H1 (cell line): ENCODE measurements around the gene ZNF697. TPM values are rescaled to one million over a fixed set of nuclear protein-coding genes. Genes with fewer than 3 reads are reported as not detected.

Experiments used
- BACH1 ChIP-seq: IDR thresholded peaks from 2 replicates; pipeline ENCODE4 v1.6.1; 2012; ENCODE audit warnings: low read length, improper control_type of control experiment
- BCL11A ChIP-seq, 2 experiments: IDR thresholded peaks; one replicate each; pipeline ENCODE4 v1.6.1; 2011; ENCODE audit warnings: low read depth in 2 of 2, low read length in 2 of 2, mild to moderate bottlenecking in 2 of 2
- CBX5 ChIP-seq: fragments of 300-800, 300-1000 bp; sonication (generic); IDR thresholded peaks from 2 replicates; pipeline ENCODE4 v1.7.1; 2016; ENCODE audit warnings: antibody characterized with exemption, low read length, low read depth
- CHD7 ChIP-seq: fragments of 300-600 bp; sonication (generic); IDR thresholded peaks from 2 replicates; pipeline ENCODE4 v1.7.1; 2012; ENCODE audit warnings: low read length, moderate library complexity, mild to moderate bottlenecking, inconsistent platforms; ENCODE audit not compliant: insufficient replicate concordance
- E2F6 ChIP-seq: IDR thresholded peaks from 2 replicates; pipeline ENCODE4 v1.6.1; 2012; ENCODE audit warnings: inconsistent platforms
- KDM4A ChIP-seq: IDR thresholded peaks from one replicate; pipeline ENCODE4 v1.7.1; 2012; ENCODE audit warnings: low read depth, mild to moderate bottlenecking, moderate library complexity, low read length, inconsistent platforms; ENCODE audit not compliant: severe bottlenecking
- KDM5A ChIP-seq: fragments of 200-600 bp; IDR thresholded peaks from 2 replicates; pipeline ENCODE4 v1.7.1; 2012; ENCODE audit warnings: mild to moderate bottlenecking, low read length, inconsistent platforms, mixed read lengths
- NRF1 ChIP-seq: IDR thresholded peaks from 2 replicates; pipeline ENCODE4 v1.6.1; 2011; ENCODE audit warnings: mild to moderate bottlenecking, low read depth, low read length, improper control_type of control experiment
- SIRT6 ChIP-seq: IDR thresholded peaks from one replicate; pipeline ENCODE4 v1.7.1; 2012; ENCODE audit warnings: low read length, inconsistent platforms
- TAF1 ChIP-seq: IDR thresholded peaks from 2 replicates; pipeline ENCODE4 v1.6.1; 2011; ENCODE audit warnings: mild to moderate bottlenecking, low read depth, low read length
- polyA plus RNA-seq, 7 experiments: library from polyadenylated mRNA; depleted of rRNA in 3 of 7; stranded (reverse) in 5 of 7; unstranded in 2 of 7; fragments of >200 nt in 5 of 7; fragments of 200-250 nt in 2 of 7; gene quantifications; 1 replicate in 5 of 7; 2 replicates in 1 of 7; 4 replicates in 1 of 7; pipeline versions ENCODE4 v1.2.1 to v1.2.3, GENCODE V29; 2011 to 2013; ENCODE audit warnings: missing spikeins in 2 of 7, mixed read lengths in 2 of 7
- total RNA-seq: library from RNA; stranded (reverse); fragmentation: NEBNext Ultra II Directional; extraction: Animal tissue kit (Norgen Biotek cat#: 25700); gene quantifications from 2 replicates; pipeline ENCODE4 v1.2.1, GENCODE V29; 2021

Gene ZNF697
- total and polyA plus RNA-seq, 2 of the 8 experiments (the other 6 are each of a cell fraction or from before 2014, with no cell fraction given), result 5.6 to 18.3 TPM

- no peak for TF ChIP-seq CHD7
- no peak for TF ChIP-seq SIRT6
- no peak for TF ChIP-seq CBX5
- TF ChIP-seq BACH1, result no peak
- no peak for TF ChIP-seq KDM5A
- no peak for TF ChIP-seq KDM4A
- TF ChIP-seq NRF1, result no peak
- TF ChIP-seq TAF1, result no peak
- TF ChIP-seq BCL11A (IDR thresholded peaks at IDR 0.05; ENCODE audit: low read depth in 2 of 2, low read length in 2 of 2), result no peak
- TF ChIP-seq E2F6, result no peak
- TF ChIP-seq, all 59 proteins: peak for 0
Measured at GRCh38 chr1:119697598-119697997, 49.5 kb upstream of the ZNF697 start (continued).
